HG03575 (cell line): Measurements from ENCODE around the gene EFEMP2.

Experiments
- ATAC-seq: cut with Tn5 transposase; IDR thresholded peaks from one replicate; pipeline ENCODE4 v1.9.1; 2021; ENCODE audit not compliant: unreplicated experiment, insufficient number of reproducible peaks, low FRiP score; ENCODE audit errors: extremely low read depth

Gene EFEMP2

GRCh38 chr11:65886826-65887722, 14.5 kb upstream of the EFEMP2 start:
- ATAC-seq = no peak

GRCh38 chr11:65885808-65886536, 13.4 kb upstream of the EFEMP2 start:
- ATAC-seq = no peak

GRCh38 chr11:65885231-65885630, 12.6 kb upstream of the EFEMP2 start:
- ATAC-seq = no peak

GRCh38 chr11:65884716-65885092, 12.1 kb upstream of the EFEMP2 start:
- ATAC-seq = no peak

- ATAC-seq = no peak
Observed at GRCh38 chr11:65883786-65884715, 11.5 kb upstream of the EFEMP2 start.

GRCh38 chr11:65883058-65883761, 10.6 kb upstream of the EFEMP2 start:
- no peak for ATAC-seq

GRCh38 chr11:65882120-65883057, 9.8 kb upstream of the EFEMP2 start:
- no peak for ATAC-seq

GRCh38 chr11:65880844-65881421, 8.3 kb upstream of the EFEMP2 start:
- ATAC-seq = no peak

- no peak for ATAC-seq
Observed at GRCh38 chr11:65880027-65880426, 7.4 kb upstream of the EFEMP2 start.

- ATAC-seq = no peak
Observed at GRCh38 chr11:65879617-65880016, 7.0 kb upstream of the EFEMP2 start, which contains the start of gene CTSW. Gene CTSW (plus strand): TSS chr11:65879837. CDS start chr11:65879855, 18 bp downstream.

GRCh38 chr11:65873318-65874156, 937 bp upstream of the EFEMP2 start:
- no peak for ATAC-seq

- no peak for ATAC-seq
Observed at GRCh38 chr11:65871811-65872548, 620 bp downstream of the EFEMP2 start.

- ATAC-seq = no peak
Observed at GRCh38 chr11:65870706-65871681, 1.6 kb downstream of the EFEMP2 start.

GRCh38 chr11:65870307-65870658, 2.3 kb downstream of the EFEMP2 start:
- no peak for ATAC-seq
